HG02973 (cell line): ENCODE data around the gene TMEM87B.
"Not testable (repeated sequence)": the region's sequence is repeated elsewhere in the genome, so short reads cannot be mapped to it uniquely, and the experiment has no call there.

Experiments used
- ATAC-seq: cut with Tn5 transposase; IDR thresholded peaks from one replicate; pipeline ENCODE4 v1.9.1; 2021; ENCODE audit warnings: moderate library complexity; ENCODE audit not compliant: unreplicated experiment

Gene TMEM87B

GRCh38 chr2:112032689-112033465, 22.2 kb upstream of the TMEM87B start:
- ATAC-seq, result no peak

- no peak for ATAC-seq
Measured at GRCh38 chr2:112033600-112033999, 21.5 kb upstream of the TMEM87B start.

- ATAC-seq, result no peak
Measured at GRCh38 chr2:112034924-112035323, 20.1 kb upstream of the TMEM87B start.

- ATAC-seq, result no peak
Measured at GRCh38 chr2:112035786-112036185, 19.3 kb upstream of the TMEM87B start.

GRCh38 chr2:112039556-112039955, 15.5 kb upstream of the TMEM87B start:
- ATAC-seq, result not testable (repeated sequence)

GRCh38 chr2:112040066-112040465, 15.0 kb upstream of the TMEM87B start:
- not testable (repeated sequence) for ATAC-seq

- not testable (repeated sequence) for ATAC-seq
Measured at GRCh38 chr2:112041460-112041859, 13.6 kb upstream of the TMEM87B start.

GRCh38 chr2:112045446-112046014, 9.5 kb upstream of the TMEM87B start:
- no peak for ATAC-seq

- no peak for ATAC-seq
Measured at GRCh38 chr2:112046231-112046630, 8.8 kb upstream of the TMEM87B start.

GRCh38 chr2:112047537-112048235, 7.4 kb upstream of the TMEM87B start:
- no peak for ATAC-seq

GRCh38 chr2:112048236-112048592, 6.9 kb upstream of the TMEM87B start:
- no peak for ATAC-seq

GRCh38 chr2:112048887-112049286, 6.2 kb upstream of the TMEM87B start:
- no peak for ATAC-seq

- ATAC-seq, result no peak
Measured at GRCh38 chr2:112050316-112050715, 4.8 kb upstream of the TMEM87B start.

- peak; percentile 58 for ATAC-seq
Measured at GRCh38 chr2:112053917-112054846, 887 bp upstream of the TMEM87B start.

GRCh38 chr2:112055730-112056625, 909 bp downstream of the TMEM87B start:
- no peak for ATAC-seq

GRCh38 chr2:112056626-112056987, 1.5 kb downstream of the TMEM87B start:
- ATAC-seq, result no peak

- ATAC-seq, result no peak
Measured at GRCh38 chr2:112059671-112060070, 4.6 kb downstream of the TMEM87B start.

- no peak for ATAC-seq
Measured at GRCh38 chr2:112061299-112061698, 6.2 kb downstream of the TMEM87B start.

- ATAC-seq, result no peak
Measured at GRCh38 chr2:112061840-112062239, 6.8 kb downstream of the TMEM87B start.

- no peak for ATAC-seq
Measured at GRCh38 chr2:112062894-112063293, 7.8 kb downstream of the TMEM87B start.
